Smooth muscle cell (in vitro differentiated cells): Measurements from ENCODE around the gene NRF1. TPM values are rescaled to one million over a fixed set of nuclear protein-coding genes. Genes with fewer than 3 reads are reported as not detected.

Source experiments
- DNase-seq: peaks from one replicate; lab custom pipeline; 2025; ENCODE audit not compliant: unreplicated experiment; lab: John Stamatoyannopoulos, UW
- H2AFZ ChIP-seq: fragments of 200-600 bp; sonication (generic); 2 replicates; pipeline ENCODE4 v1.6.0; 2016; ENCODE audit warnings: antibody characterized with exemption, low read depth, mild to moderate bottlenecking
- H3F3A ChIP-seq: fragments of 200-600 bp; sonication (generic); 2 replicates; pipeline ENCODE4 v1.6.0; 2017; ENCODE audit warnings: antibody characterized with exemption, low read depth
- H3K27ac ChIP-seq: fragments of 200-600 bp; sonication (generic); 2 replicates; pipeline ENCODE4 v1.5.1; 2016; ENCODE audit warnings: low read depth, mild to moderate bottlenecking
- H3K27me3 ChIP-seq: fragments of 200-600 bp; sonication (generic); 2 replicates; pipeline ENCODE4 v1.6.1; 2016; ENCODE audit warnings: low read depth, mild to moderate bottlenecking
- H3K36me3 ChIP-seq: fragments of 200-600 bp; sonication (generic); 2 replicates; pipeline ENCODE4 v1.5.1; 2016; ENCODE audit warnings: low read depth
- H3K4me1 ChIP-seq: fragments of 200-600 bp; sonication (generic); 2 replicates; pipeline ENCODE4 v1.5.1; 2016; ENCODE audit warnings: low read depth
- H3K4me2 ChIP-seq: fragments of 200-600 bp; sonication (generic); 2 replicates; pipeline ENCODE4 v1.6.0; 2016; ENCODE audit warnings: mild to moderate bottlenecking
- H3K4me3 ChIP-seq: fragments of 200-600 bp; sonication (generic); 2 replicates; pipeline ENCODE4 v1.5.1; 2016; ENCODE audit warnings: mild to moderate bottlenecking
- H3K79me2 ChIP-seq: fragments of 200-600 bp; sonication (generic); 2 replicates; pipeline ENCODE4 v1.6.0; 2016; ENCODE audit warnings: low read depth, mild to moderate bottlenecking
- H3K9ac ChIP-seq: fragments of 200-600 bp; sonication (generic); 2 replicates; pipeline ENCODE4 v1.6.0; 2016; ENCODE audit warnings: low read depth
- H3K9me3 ChIP-seq: fragments of 200-600 bp; sonication (generic); replicated peaks from 2 replicates; pipeline ENCODE4 v1.5.1; 2016; ENCODE audit warnings: low read depth
- H4K20me1 ChIP-seq: fragments of 200-600 bp; sonication (generic); 2 replicates; pipeline ENCODE4 v1.6.0; 2016; ENCODE audit warnings: low read depth
- CTCF ChIP-seq: fragments of 200-600 bp; sonication (generic); IDR thresholded peaks from 2 replicates; pipeline ENCODE4 v1.5.1; 2017; ENCODE audit warnings: borderline replicate concordance, mild to moderate bottlenecking, antibody characterized with exemption; ENCODE audit not compliant: insufficient read depth, poor library complexity, severe bottlenecking
- WGBS: methylation state at CpG from one replicate; pipeline ENCODE4 v1.1.7; 2016; ENCODE audit warnings: low lambda C conversion rate; 5-methylcytosine and 5-hydroxymethylcytosine counted together
- polyA plus RNA-seq: library from polyadenylated mRNA; unstranded; fragments of >200 nt; fragmentation: Nextera tagmentation; extraction: Ambion mirVana; gene quantifications from 2 replicates; pipeline ENCODE4 v1.2.1, GENCODE V29; 2016
- total RNA-seq: library from RNA; depleted of rRNA; stranded (reverse); fragments of >200 nt; gene quantifications from 2 replicates; pipeline ENCODE4 v1.2.3, GENCODE V29; 2014

Gene NRF1
- total and polyA plus RNA-seq, 2 experiments from 2014 or later, result 8.9 to 13.4 TPM

- H3K36me3 ChIP-seq, result peaks cover 3% of the 10 kb centered on the region
- H3K9me3 ChIP-seq, result no peaks in the 10 kb centered on the region
Measured at GRCh38 chr7:129723679-129724078, 112.2 kb downstream of the NRF1 start.

GRCh38 chr7:129724796-129725195, 113.3 kb downstream of the NRF1 start:
- TF ChIP-seq CTCF, result no peak
- Histone ChIP-seq H3K4me3 (no peak overlapping the region), H2AFZ (no peak overlapping the region), H4K20me1 (no peaks in the 10 kb centered on the region), H3K4me1 (no peaks in the 10 kb centered on the region), H3K4me2 (no peak overlapping the region), H3K36me3 (peaks cover 3% of the 10 kb centered on the region), H3K9me3 (no peaks in the 10 kb centered on the region), H3K27ac (no peak overlapping the region), H3K9ac (no peak overlapping the region), H3K79me2 (no peaks in the 10 kb centered on the region), H3K27me3 (no peaks in the 10 kb centered on the region), H3F3A (no peaks in the 10 kb centered on the region)
- 100% methylated on average over 3 of the region's 3 CpGs for WGBS
- no peak for DNase-seq

More at GRCh38 chr7:129723679-129724078, 112.2 kb downstream of the NRF1 start:
- no peaks in the 10 kb centered on the region for H3F3A ChIP-seq
- no peaks in the 10 kb centered on the region for H4K20me1 ChIP-seq
- no peak for DNase-seq
- 100% methylated on average over 1 of the region's 1 CpG for WGBS
- TF ChIP-seq CTCF, result no peak
- no peaks in the 10 kb centered on the region for H3K79me2 ChIP-seq
- H3K27ac ChIP-seq, result no peak overlapping the region
- H3K4me2 ChIP-seq, result no peak overlapping the region
- no peak overlapping the region for H2AFZ ChIP-seq
- no peaks in the 10 kb centered on the region for H3K27me3 ChIP-seq
- no peaks in the 10 kb centered on the region for H3K4me1 ChIP-seq
- H3K9ac ChIP-seq, result no peak overlapping the region
- no peak overlapping the region for H3K4me3 ChIP-seq

- 96% methylated on average over 5 of the region's 5 CpGs for WGBS
- no peaks in the 10 kb centered on the region for H3K4me1 ChIP-seq
- no peaks in the 10 kb centered on the region for H3K79me2 ChIP-seq
Measured at GRCh38 chr7:129728875-129729467, 117.5 kb downstream of the NRF1 start.

More at GRCh38 chr7:129728875-129729467, 117.5 kb downstream of the NRF1 start:
- Histone ChIP-seq H3K27ac (no peak overlapping the region), H3K36me3 (peaks cover 3% of the 10 kb centered on the region), H3K4me2 (no peak overlapping the region), H3K4me3 (no peak overlapping the region), H3K9me3 (no peaks in the 10 kb centered on the region), H2AFZ (no peak overlapping the region), H3F3A (no peaks in the 10 kb centered on the region), H4K20me1 (no peaks in the 10 kb centered on the region), H3K27me3 (no peaks in the 10 kb centered on the region), H3K9ac (no peak overlapping the region)
- no peak for TF ChIP-seq CTCF
- no peak for DNase-seq
